Gastrocnemius medialis (tissue), 4 donors: Measurements from ENCODE around the gene CYLD.

Experiments used
- POLR2A ChIP-seq, 2 donors: fragments of 450-650 bp; IDR thresholded peaks; one replicate each; pipeline ENCODE4 v1.6.1; 2017; ENCODE audit warnings: antibody characterized with exemption in 2 of 2, mild to moderate bottlenecking in 2 of 2, moderate library complexity in 2 of 2
- TF ChIP-seq, protein P1 (sequence below), 5 experiments: fragments of 450-650 bp in 3 of 5; fragments of 200-600 bp in 2 of 5; sonication (generic) in 2 of 5; IDR thresholded peaks in 4 of 5; conservative IDR thresholded peaks in 1 of 5; 1 replicate in 4 of 5; 2 replicates in 1 of 5; pipeline ENCODE4 v1.5.1; 2016 to 2019; ENCODE audit warnings: antibody characterized with exemption in 5 of 5, mild to moderate bottlenecking in 3 of 5, moderate library complexity in 3 of 5

DNA sequence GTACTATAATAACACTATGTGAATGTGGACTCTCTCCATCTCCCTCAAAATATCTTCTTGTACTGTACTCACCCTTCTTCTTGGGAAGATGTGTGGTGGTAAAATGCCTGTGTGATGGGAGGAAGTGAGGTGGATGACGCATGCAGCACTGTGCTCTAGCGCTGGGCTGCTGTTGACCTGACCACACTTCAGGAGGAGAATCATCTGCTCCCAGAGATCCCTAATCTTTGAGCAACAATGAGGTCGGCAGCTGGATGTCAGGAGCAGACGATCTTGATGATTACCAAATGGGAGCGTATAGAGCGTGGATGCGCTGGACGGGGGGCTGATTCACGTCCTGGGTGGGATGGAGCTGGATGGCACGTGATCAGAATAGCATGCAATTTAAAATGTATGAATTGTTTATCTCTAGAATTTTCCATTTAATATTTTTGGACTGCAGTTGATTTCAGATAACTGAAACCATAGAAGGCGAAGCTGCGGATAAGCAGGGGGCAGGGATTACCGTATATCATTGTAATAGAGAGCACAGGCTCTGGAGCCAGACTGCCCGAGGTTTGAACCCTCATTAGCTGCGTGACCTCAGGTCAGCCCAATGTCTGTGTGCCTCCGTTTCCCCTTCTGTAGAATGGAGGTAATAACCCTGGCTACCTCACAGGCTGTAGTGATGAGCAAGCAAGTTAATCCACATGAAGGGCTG is 23.7 kb upstream of the CYLD start:
- TF ChIP-seq, protein P1, sequence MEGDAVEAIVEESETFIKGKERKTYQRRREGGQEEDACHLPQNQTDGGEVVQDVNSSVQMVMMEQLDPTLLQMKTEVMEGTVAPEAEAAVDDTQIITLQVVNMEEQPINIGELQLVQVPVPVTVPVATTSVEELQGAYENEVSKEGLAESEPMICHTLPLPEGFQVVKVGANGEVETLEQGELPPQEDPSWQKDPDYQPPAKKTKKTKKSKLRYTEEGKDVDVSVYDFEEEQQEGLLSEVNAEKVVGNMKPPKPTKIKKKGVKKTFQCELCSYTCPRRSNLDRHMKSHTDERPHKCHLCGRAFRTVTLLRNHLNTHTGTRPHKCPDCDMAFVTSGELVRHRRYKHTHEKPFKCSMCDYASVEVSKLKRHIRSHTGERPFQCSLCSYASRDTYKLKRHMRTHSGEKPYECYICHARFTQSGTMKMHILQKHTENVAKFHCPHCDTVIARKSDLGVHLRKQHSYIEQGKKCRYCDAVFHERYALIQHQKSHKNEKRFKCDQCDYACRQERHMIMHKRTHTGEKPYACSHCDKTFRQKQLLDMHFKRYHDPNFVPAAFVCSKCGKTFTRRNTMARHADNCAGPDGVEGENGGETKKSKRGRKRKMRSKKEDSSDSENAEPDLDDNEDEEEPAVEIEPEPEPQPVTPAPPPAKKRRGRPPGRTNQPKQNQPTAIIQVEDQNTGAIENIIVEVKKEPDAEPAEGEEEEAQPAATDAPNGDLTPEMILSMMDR (IDR thresholded peaks at IDR 0.05 in 4 of 5, conservative IDR thresholded peaks at IDR 0.05 in 1 of 5) = no peak
- TF ChIP-seq POLR2A (IDR thresholded peaks at IDR 0.05) = no peak
